Gastroesophageal sphincter (tissue), 4 donors: ENCODE data around the gene B3GAT1. TPM values are rescaled to one million over a fixed set of nuclear protein-coding genes. Genes with fewer than 3 reads are reported as not detected.
"Not testable (repeated sequence)": the region's sequence is repeated elsewhere in the genome, so short reads cannot be mapped to it uniquely, and the experiment has no call there.

ENCODE experiments used
- ATAC-seq: fragments of 150-250 bp; one replicate; pipeline ENCODE4 v1.9.1; 2016; ENCODE audit warnings: mild to moderate bottlenecking, moderate library complexity
- H3K27ac ChIP-seq, 4 donors: fragments of 200-600 bp; sonication (generic) in 3 of 4; 1 replicate in 3 of 4; 2 replicates in 1 of 4; pipeline ENCODE4 v1.5.1; 2016 to 2019
- H3K27me3 ChIP-seq: fragments of 200-600 bp; sonication (generic); one replicate; pipeline ENCODE4 v1.5.1; 2019
- H3K36me3 ChIP-seq, 2 donors: fragments of 200-600 bp; sonication (generic); one replicate each; pipeline ENCODE4 v1.5.1; 2019; ENCODE audit warnings: control low read depth in 1 of 2
- H3K4me1 ChIP-seq, 3 donors: fragments of 200-600 bp; sonication (generic); 1 replicate in 2 of 3; 2 replicates in 1 of 3; pipeline ENCODE4 v1.5.1; 2016 to 2019; ENCODE audit warnings: control low read depth in 2 of 3
- H3K4me3 ChIP-seq, 2 donors: fragments of 200-600 bp; sonication (generic); one replicate each; pipeline ENCODE4 v1.5.1; 2019; ENCODE audit warnings: mild to moderate bottlenecking in 1 of 2, moderate library complexity in 1 of 2
- H3K9me3 ChIP-seq, 3 donors: fragments of 200-600 bp; sonication (generic); one replicate each; pipeline ENCODE4 v1.5.1; 2017 to 2019; ENCODE audit warnings: control low read depth in 2 of 3
- CTCF ChIP-seq, 4 experiments: fragments of 200-600 bp in 2 of 4; fragments of 450-650 bp in 2 of 4; sonication (generic) in 1 of 4; IDR thresholded peaks; one replicate each; pipeline ENCODE4 v1.5.1; 2017 to 2019; ENCODE audit warnings: antibody characterized with exemption in 4 of 4, mild to moderate bottlenecking in 2 of 4, moderate library complexity in 2 of 4
- EP300 ChIP-seq: sonication (generic); formaldehyde crosslinking; IDR thresholded peaks from one replicate; pipeline ENCODE4 v1.6.1; 2017; ENCODE audit warnings: antibody characterized with exemption, mild to moderate bottlenecking
- POLR2A ChIP-seq, 2 donors: fragments of 450-650 bp; IDR thresholded peaks; one replicate each; pipeline ENCODE4 v1.6.1; 2017; ENCODE audit warnings: antibody characterized with exemption in 2 of 2, mild to moderate bottlenecking in 2 of 2, moderate library complexity in 1 of 2
- POLR2AphosphoS5 ChIP-seq: sonication (generic); formaldehyde crosslinking; IDR thresholded peaks from one replicate; pipeline ENCODE4 v1.6.1; 2017; ENCODE audit warnings: antibody characterized with exemption
- WGBS, 2 donors: methylation state at CpG; one replicate each; pipeline ENCODE4 v1.1.5; 2018; ENCODE audit warnings: low coverage in 1 of 2; 5-methylcytosine and 5-hydroxymethylcytosine counted together
- total RNA-seq, 4 donors: library from RNA; depleted of rRNA; stranded (reverse); fragments of >200 nt; gene quantifications; one replicate each; pipeline ENCODE4 v1.1.0, GENCODE V29; 2016

B3GAT1 gene
- total RNA-seq, 4 donors from 2014 or later = 0.08 to 0.52 (median 0.29) TPM

GRCh38 chr11:134349109-134349801, 62.8 kb downstream of the B3GAT1 start:
- Histone ChIP-seq H3K9me3 (no peaks in the 10 kb centered on the region), H3K27me3 (peaks cover 6% of the 10 kb centered on the region), H3K4me3 (no peak overlapping the region), H3K27ac (no peak overlapping the region), H3K4me1 (no peaks in the 10 kb centered on the region), H3K36me3 (no peaks in the 10 kb centered on the region)
- WGBS, 2 donors = 52 to 59% methylated on average over 6 of the region's 6 CpGs
- TF ChIP-seq POLR2AphosphoS5 (no peak), EP300 (no peak), POLR2A (IDR thresholded peaks at IDR 0.05) (no peak), CTCF (IDR thresholded peaks at IDR 0.05) (no peak)
- ATAC-seq = no peak

GRCh38 chr11:134347441-134347840, 64.6 kb downstream of the B3GAT1 start:
- Histone ChIP-seq H3K9me3 (no peaks in the 10 kb centered on the region), H3K27ac (no peak overlapping the region), H3K27me3 (peaks cover 6% of the 10 kb centered on the region), H3K36me3 (no peaks in the 10 kb centered on the region), H3K4me1 (no peaks in the 10 kb centered on the region), H3K4me3 (no peak overlapping the region)
- 81 to 94% methylated on average over 4 to 5 of the region's 10 CpGs for WGBS, 2 donors
- TF ChIP-seq CTCF (IDR thresholded peaks at IDR 0.05) = no peak
- TF ChIP-seq POLR2A (IDR thresholded peaks at IDR 0.05) = no peak
- TF ChIP-seq POLR2AphosphoS5 = no peak
- TF ChIP-seq EP300 = no peak
- no peak for ATAC-seq

GRCh38 chr11:134346976-134347350, 65.1 kb downstream of the B3GAT1 start:
- Histone ChIP-seq H3K4me3 (no peak overlapping the region), H3K27me3 (peaks cover 6% of the 10 kb centered on the region), H3K4me1 (no peaks in the 10 kb centered on the region), H3K9me3 (no peaks in the 10 kb centered on the region), H3K27ac (no peak overlapping the region), H3K36me3 (no peaks in the 10 kb centered on the region)
- no CpG with 5 or more reads among the region's 5 CpGs for WGBS, 2 donors
- no peak for ATAC-seq
- TF ChIP-seq POLR2A (IDR thresholded peaks at IDR 0.05) (no peak), EP300 (no peak), CTCF (IDR thresholded peaks at IDR 0.05) (no peak), POLR2AphosphoS5 (no peak)

GRCh38 chr11:134346101-134346975, 65.7 kb downstream of the B3GAT1 start:
- WGBS, 2 donors = 80 to 81% methylated on average over 3 to 6 of the region's 22 CpGs
- no peaks in the 10 kb centered on the region for H3K9me3 ChIP-seq
- no peaks in the 10 kb centered on the region for H3K36me3 ChIP-seq
- no peak for ATAC-seq
- H3K4me3 ChIP-seq = no peak overlapping the region
- no peak overlapping the region for H3K27ac ChIP-seq
- TF ChIP-seq POLR2AphosphoS5 = no peak
- no peak for TF ChIP-seq CTCF (IDR thresholded peaks at IDR 0.05)
- TF ChIP-seq POLR2A (IDR thresholded peaks at IDR 0.05) = no peak
- H3K27me3 ChIP-seq = peaks cover 6% of the 10 kb centered on the region
- H3K4me1 ChIP-seq = no peaks in the 10 kb centered on the region

- H3K4me1 ChIP-seq = no peaks in the 10 kb centered on the region
- WGBS, 2 donors = 73% methylated on average over 4 of the region's 4 CpGs; no CpG with 5 or more reads in 1 of the 2 donors
- no peak for ATAC-seq
- no peaks in the 10 kb centered on the region for H3K9me3 ChIP-seq
- H3K27ac ChIP-seq = no peak overlapping the region
- H3K36me3 ChIP-seq = no peaks in the 10 kb centered on the region
- H3K27me3 ChIP-seq = peaks cover 6% of the 10 kb centered on the region
- no peak for TF ChIP-seq POLR2AphosphoS5
- no peak for TF ChIP-seq EP300
- no peak for TF ChIP-seq CTCF (IDR thresholded peaks at IDR 0.05)
- no peak for TF ChIP-seq POLR2A (IDR thresholded peaks at IDR 0.05)
- H3K4me3 ChIP-seq = no peak overlapping the region
These were observed 66.8 kb downstream of the B3GAT1 start for GRCh38 chr11:134345237-134345550.

- not testable (repeated sequence) for H3K27me3 ChIP-seq, H3K36me3 ChIP-seq, H3K9me3 ChIP-seq, H3K4me1 ChIP-seq, H3K4me3 ChIP-seq, H3K27ac ChIP-seq
- ATAC-seq = peak; percentile 30
- WGBS, 2 donors = no CpG with 5 or more reads among the region's 28 CpGs
These were observed 67.4 kb downstream of the B3GAT1 start for GRCh38 chr11:134344497-134345236.
